AG09309 (cell line): ENCODE data around the gene RRBP1.

Source experiments
- DNase-seq: peaks from one replicate; pipeline ENCODE4 v3.0.0-alpha.2; 2010; ENCODE audit warnings: low read depth
- H3K4me3 ChIP-seq: 2 replicates; pipeline ENCODE4 v1.5.1; 2011; ENCODE audit warnings: mild to moderate bottlenecking, low read depth, low read length, moderate library complexity; ENCODE audit not compliant: control insufficient read depth
- CTCF ChIP-seq: IDR thresholded peaks from 2 replicates; pipeline ENCODE4 v1.5.1; 2011; ENCODE audit warnings: mild to moderate bottlenecking, low read depth, low read length, inconsistent platforms; ENCODE audit not compliant: insufficient read depth, control insufficient read depth; ENCODE audit errors: missing control alignments

Gene RRBP1

GRCh38 chr20:17628101-17628841 is 53.8 kb downstream of the RRBP1 start:
- no peak for DNase-seq
- no peak for TF ChIP-seq CTCF
- no peak overlapping the region for H3K4me3 ChIP-seq

- TF ChIP-seq CTCF: no peak
- H3K4me3 ChIP-seq: no peak overlapping the region
- DNase-seq: no peak
Measured at GRCh38 chr20:17627101-17627955, 54.7 kb downstream of the RRBP1 start.

DNA sequence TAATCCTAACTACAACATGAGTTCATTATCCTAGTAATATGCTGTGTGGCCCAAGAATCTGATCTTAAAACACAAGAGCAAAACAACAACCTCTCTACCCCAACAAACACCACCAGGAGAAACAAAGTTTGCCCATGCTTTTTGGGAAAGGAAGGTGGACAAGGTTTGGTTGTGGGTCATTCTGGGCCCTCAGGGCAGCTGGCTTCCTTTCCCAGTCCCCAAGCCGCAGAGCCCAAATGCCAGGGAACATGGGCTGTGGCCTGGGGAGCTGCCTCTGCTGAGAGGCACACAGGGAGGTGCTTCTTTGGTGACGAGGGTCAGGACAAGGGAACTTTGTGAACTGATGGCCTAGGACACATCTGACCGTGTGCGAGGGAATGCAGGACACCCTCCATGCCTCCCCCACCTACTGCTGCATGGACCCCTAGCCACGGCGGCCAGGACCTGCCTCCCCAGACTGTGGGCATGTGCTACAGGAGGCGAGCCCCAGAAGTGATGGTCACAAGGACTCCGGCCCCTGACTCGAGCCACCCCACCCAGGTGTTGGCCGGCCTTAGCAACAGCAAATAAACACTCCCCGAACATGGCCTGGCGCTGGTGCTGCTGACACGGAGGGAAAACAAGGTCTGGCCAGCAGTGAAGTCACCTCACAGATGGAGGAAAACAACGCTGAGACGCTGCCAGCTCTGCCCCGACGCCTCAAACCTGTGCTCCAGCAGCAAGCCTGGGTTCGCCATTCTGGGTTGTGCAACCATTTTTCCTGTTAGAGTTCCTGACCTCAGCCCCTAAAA is 55.6 kb downstream of the RRBP1 start:
- TF ChIP-seq CTCF: no peak
- H3K4me3 ChIP-seq: no peak overlapping the region
- no peak for DNase-seq

DNA sequence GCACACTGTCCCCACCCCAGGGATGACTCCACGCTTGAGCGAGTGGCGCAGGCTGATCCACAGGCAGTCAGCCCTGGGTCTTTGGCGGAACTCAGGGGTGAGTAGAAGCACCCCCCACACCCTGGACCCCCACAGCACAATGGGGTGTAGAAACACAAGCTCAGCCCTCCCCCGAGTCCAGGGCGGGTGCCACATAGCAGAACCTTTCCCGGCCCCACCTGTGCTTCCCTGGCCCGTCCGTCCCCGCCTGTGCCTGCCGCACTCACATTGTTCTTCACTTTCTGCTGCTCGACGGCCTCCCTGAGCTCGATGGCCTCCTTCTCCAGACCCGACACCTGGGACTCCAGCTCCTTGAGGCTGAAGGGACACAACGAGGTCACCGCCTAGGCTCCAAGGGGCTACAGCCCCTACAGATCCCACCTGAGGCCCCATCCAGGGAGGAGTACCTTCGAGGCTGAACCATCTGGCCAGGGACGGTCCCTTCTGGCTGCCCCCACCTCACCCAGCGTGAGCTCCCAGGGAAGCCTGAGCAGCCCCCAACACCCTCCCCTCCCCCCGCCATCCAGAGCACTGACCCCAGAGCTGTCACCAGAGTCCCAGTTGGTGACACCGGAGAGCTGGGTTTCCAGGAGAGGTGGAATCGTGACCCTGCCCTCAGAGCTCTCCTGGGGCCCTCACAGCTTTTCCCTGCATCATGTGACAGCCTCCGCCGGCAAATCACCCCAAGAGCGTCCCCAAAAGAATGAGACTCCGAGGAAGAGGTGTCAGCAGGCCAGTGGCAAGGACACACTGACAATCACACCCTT is 56.6 kb downstream of the RRBP1 start:
- no peak overlapping the region for H3K4me3 ChIP-seq
- DNase-seq: no peak
- TF ChIP-seq CTCF: no peak

GRCh38 chr20:17624551-17625245 is 57.3 kb downstream of the RRBP1 start:
- no peak for TF ChIP-seq CTCF
- DNase-seq: no peak
- H3K4me3 ChIP-seq: no peak overlapping the region
